HCT116 (cell line): ENCODE measurements around the gene SH2D2A. TPM values are rescaled to one million over a fixed set of nuclear protein-coding genes. Genes with fewer than 3 reads are reported as not detected.

ENCODE experiments used
- ATAC-seq: fragments of 200-7000 bp; cut with Tn5 transposase; 2 replicates; pipeline ENCODE4 v1.9.1; 2020; ENCODE audit warnings: mild to moderate bottlenecking, moderate library complexity
- BruUV-seq: library from RNA; stranded (reverse); fragments of 400-500 nt; replicated peaks from 2 replicates; lab custom pipeline; 2021; lab: Mats Ljungman, UMichigan
- CTCF ChIA-PET: fragments of 300-600 bp; sonication (Branson Sonifier 250); formaldehyde crosslinking; loops from one replicate; lab custom pipeline; 2021; ENCODE audit warnings: antibody characterized with exemption; lab: Charles Lee
- POLR2A ChIA-PET: fragments of 300-600, 350-600 bp; sonication (Branson Sonifier 250); formaldehyde crosslinking; loops from one replicate; lab custom pipeline; 2021; ENCODE audit warnings: antibody characterized with exemption; lab: Charles Lee
- RAD21 ChIA-PET, 2 experiments: fragments of 300-600 bp; sonication (Branson Sonifier 250); formaldehyde crosslinking; loops; one replicate each; lab custom pipeline; 2023; ENCODE audit warnings: low total read pairs in 2 of 2; ENCODE audit not compliant: uncharacterized antibody in 2 of 2, unreplicated experiment in 2 of 2, low non-redundant PET in 1 of 2; lab: Charles Lee
- DNase-seq: peaks from one replicate; pipeline ENCODE4 v3.0.0-alpha.2; 2010; ENCODE audit warnings: low read depth, low spot score
- H2AFZ ChIP-seq: fragments of 200-600 bp; shearing (Covaris generic), sonication (generic); 2 replicates; pipeline ENCODE4 v1.6.1; 2017; ENCODE audit warnings: low read depth, mixed run types, mixed read lengths, antibody characterized with exemption, low read length; ENCODE audit not compliant: poor library complexity, severe bottlenecking
- H3K27ac ChIP-seq: 2 replicates; pipeline ENCODE4 v1.5.1; 2012; ENCODE audit warnings: low read depth, low read length
- H3K27me3 ChIP-seq: fragments of 200-600 bp; sonication (generic); 2 replicates; pipeline ENCODE4 v1.6.1; 2016; ENCODE audit warnings: mixed run types, low read length, mixed read lengths; ENCODE audit not compliant: insufficient read depth
- H3K36me3 ChIP-seq, 2 experiments: fragments of 200-500 bp in 1 of 2; fragments of 200-600 bp in 1 of 2; sonication (Bioruptor generic) in 1 of 2; sonication (generic) in 1 of 2; 2 replicates each; pipeline versions ENCODE4 v1.5.1 to v1.6.1; 2014 to 2016; ENCODE audit warnings: low read length in 2 of 2, inconsistent platforms in 1 of 2, mixed read lengths in 1 of 2, mixed run types in 1 of 2; ENCODE audit not compliant: insufficient read depth in 2 of 2, control insufficient read depth in 1 of 2
- H3K4me1 ChIP-seq, 2 experiments: fragments of 200-600 bp in 1 of 2; sonication (generic) in 1 of 2; 2 replicates each; pipeline versions ENCODE4 v1.5.1 to v1.6.1; 2012 to 2017; ENCODE audit warnings: low read length in 2 of 2, inconsistent platforms in 1 of 2, mild to moderate bottlenecking in 1 of 2, mixed read lengths in 1 of 2, mixed run types in 1 of 2, moderate library complexity in 1 of 2; ENCODE audit not compliant: insufficient read depth in 2 of 2, control insufficient read depth in 1 of 2
- H3K4me2 ChIP-seq: fragments of 200-600 bp; sonication (generic); 2 replicates; pipeline ENCODE4 v1.6.1; 2017; ENCODE audit warnings: mixed run types, low read length, mixed read lengths
- H3K4me3 ChIP-seq, 2 experiments: fragments of 200-600 bp in 1 of 2; sonication (generic) in 1 of 2; replicated peaks in 1 of 2; 2 replicates each; pipeline ENCODE4 v1.5.1; 2011 to 2016; ENCODE audit warnings: low read length in 2 of 2, control low read depth in 1 of 2, low read depth in 1 of 2, mild to moderate bottlenecking in 1 of 2, mixed read lengths in 1 of 2, mixed run types in 1 of 2
- H3K79me2 ChIP-seq: fragments of 200-600 bp; sonication (generic); 2 replicates; pipeline ENCODE4 v1.6.1; 2017; ENCODE audit warnings: mild to moderate bottlenecking, mixed run types, low read length, moderate library complexity, mixed read lengths; ENCODE audit not compliant: insufficient read depth
- H3K9ac ChIP-seq: fragments of 200-600 bp; sonication (generic); 2 replicates; pipeline ENCODE4 v1.6.1; 2016; ENCODE audit warnings: low read length, mixed read lengths
- H3K9me2 ChIP-seq: fragments of 200-600 bp; sonication (generic), shearing (Covaris generic); 2 replicates; pipeline ENCODE4 v1.6.1; 2017; ENCODE audit warnings: mixed run types, mild to moderate bottlenecking, moderate library complexity; ENCODE audit not compliant: insufficient read depth
- H3K9me3 ChIP-seq, 2 experiments: fragments of 200-500 bp in 1 of 2; fragments of 200-600 bp in 1 of 2; sonication (Bioruptor generic) in 1 of 2; sonication (generic) in 1 of 2; 2 replicates each; pipeline ENCODE4 v1.6.1; 2014 to 2017; ENCODE audit warnings: low read length in 2 of 2, mixed read lengths in 2 of 2, inconsistent platforms in 1 of 2, low read depth in 1 of 2, mild to moderate bottlenecking in 1 of 2, mixed run types in 1 of 2, moderate library complexity in 1 of 2; ENCODE audit not compliant: control insufficient read depth in 1 of 2, insufficient read depth in 1 of 2
- H4K20me1 ChIP-seq: fragments of 200-600 bp; sonication (generic), shearing (Covaris generic); 2 replicates; pipeline ENCODE4 v1.6.1; 2017; ENCODE audit warnings: mixed run types, mild to moderate bottlenecking, moderate library complexity; ENCODE audit not compliant: insufficient read depth
- POLR2A ChIP-seq: IDR thresholded peaks from 2 replicates; pipeline ENCODE4 v1.7.0; 2011; ENCODE audit warnings: borderline replicate concordance; ENCODE audit not compliant: insufficient read depth, insufficient read length; ENCODE audit errors: extremely low read depth
- RAD21 ChIP-seq: IDR thresholded peaks from 2 replicates; pipeline ENCODE4 v1.6.1; 2012; ENCODE audit warnings: low read depth, mild to moderate bottlenecking
- YY1 ChIP-seq: IDR thresholded peaks from 2 replicates; pipeline ENCODE4 v1.6.1; 2011; ENCODE audit warnings: low read length, low read depth, moderate library complexity, mild to moderate bottlenecking; ENCODE audit not compliant: insufficient replicate concordance; ENCODE audit errors: extremely low read depth
- intact Hi-C: fragments of 100-400 bp; cut with micrococcal nuclease; formaldehyde crosslinking; loops from 2 replicates; pipeline ENCODE4 v1.10.0; 2022
- total RNA-seq: library from RNA; stranded (reverse); gene quantifications from one replicate; pipeline ENCODE4 v1.2.1, GENCODE V29; 2021; ENCODE audit not compliant: unreplicated experiment

Gene SH2D2A
- total RNA-seq, 1 experiment from 2014 or later = 4.8 TPM

DNA sequence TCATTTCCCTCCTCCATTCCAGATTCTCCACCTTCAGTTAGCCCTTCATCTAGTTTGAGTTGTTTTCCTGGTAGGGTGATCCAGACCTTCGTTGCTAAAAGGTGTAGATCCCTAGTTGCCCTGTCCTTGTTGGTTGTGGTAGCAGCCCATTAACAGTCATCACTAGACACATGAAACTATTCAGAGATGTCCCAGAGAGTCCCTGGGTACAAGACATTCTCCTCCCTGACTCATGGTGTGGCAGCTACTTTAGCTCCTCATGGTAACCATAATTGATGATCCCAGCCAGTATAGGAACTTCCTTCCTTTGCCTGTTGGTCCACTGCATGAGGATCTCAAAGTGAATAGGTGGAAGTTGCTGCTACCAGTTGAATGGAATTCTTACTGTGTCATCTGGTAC, 6.0 kb upstream of the SH2D2A start:
- no TSS peak for BruUV-seq
- CTCF ChIA-PET = interaction anchor here (0.6 to 1.6 kb wide), 5 partner anchors 9 to 192 kb away, joined by 3 to 9 read pairs (median 3); no protein-coding TSS in a partner anchor
- no peak for TF ChIP-seq YY1

DNA sequence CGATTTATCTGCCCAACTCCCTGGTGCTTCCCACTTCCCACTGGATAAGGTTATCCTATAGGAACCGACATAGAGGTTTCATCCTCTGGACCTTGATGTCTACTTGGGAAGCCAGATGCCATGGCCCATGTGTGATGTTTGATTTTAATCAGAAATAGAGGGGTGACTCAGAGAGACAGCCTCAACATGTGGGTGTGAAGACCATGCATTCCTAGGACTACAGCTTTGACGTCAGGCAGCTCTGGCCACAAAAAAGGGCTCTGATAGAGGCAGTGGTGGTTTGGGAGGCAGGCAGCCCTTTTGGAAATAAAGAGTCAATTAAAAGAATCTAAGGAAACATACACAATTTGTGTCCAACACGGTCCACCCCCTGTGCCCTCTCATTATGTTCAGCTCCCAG, 5.2 kb upstream of the SH2D2A start:
- TF ChIP-seq YY1 (no peak), RAD21 (no peak), POLR2A (no peak)
- RAD21 ChIA-PET = no interaction called here
- Histone ChIP-seq H3K9me2 (no peaks in the 10 kb centered on the region), H3K4me2 (no peak overlapping the region), H3K27ac (no peak overlapping the region), H3K27me3 (no peaks in the 10 kb centered on the region), H3K9me3 (no peaks in the 10 kb centered on the region), H3K4me3 (no peak overlapping the region), H2AFZ (no peak overlapping the region), H3K9ac (no peak overlapping the region), H4K20me1 (no peaks in the 10 kb centered on the region), H3K36me3 (no peaks in the 10 kb centered on the region), H3K79me2 (no peaks in the 10 kb centered on the region), H3K4me1 (peaks cover 0 to 9% of the 10 kb centered on the region in 2 experiments; a peak in 1 of 4 replicates)
- DNase-seq (no peak), ATAC-seq (no peak)
- intact Hi-C loops = no loop called here
- CTCF ChIA-PET = interaction anchor here (1.0 to 1.6 kb wide), 3 partner anchors 8 to 38 kb away, joined by 3 to 9 read pairs (median 6); no protein-coding TSS in a partner anchor
- POLR2A ChIA-PET = no interaction called here
- BruUV-seq = no TSS peak

More for the DNA sequence above, 6.0 kb upstream of the SH2D2A start:
- POLR2A ChIA-PET = interaction anchor here (0.9 kb wide), 1 partner anchor 10 kb away, joined by 3 read pairs; no protein-coding TSS in a partner anchor
- no peak overlapping the region for H2AFZ ChIP-seq
- no peaks in the 10 kb centered on the region for H3K36me3 ChIP-seq
- no peak overlapping the region for H3K4me3 ChIP-seq
- no peak overlapping the region for H3K9ac ChIP-seq
- RAD21 ChIA-PET = no interaction called here
- H3K27ac ChIP-seq = no peak overlapping the region
- H3K79me2 ChIP-seq = no peaks in the 10 kb centered on the region
- intact Hi-C loops = no loop called here
- ATAC-seq = no peak
- no peaks in the 10 kb centered on the region for H3K9me2 ChIP-seq
- no peaks in the 10 kb centered on the region for H4K20me1 ChIP-seq
- H3K9me3 ChIP-seq = no peaks in the 10 kb centered on the region
- DNase-seq = no peak
- H3K4me2 ChIP-seq = no peak overlapping the region
- no peaks in the 10 kb centered on the region for H3K27me3 ChIP-seq
- H3K4me1 ChIP-seq = peaks cover 0 to 9% of the 10 kb centered on the region in 2 experiments; a peak in 1 of 4 replicates
